Measurements from ENCODE around the gene GGTA1. TPM values are rescaled to one million over a fixed set of nuclear protein-coding genes. Genes with fewer than 3 reads are reported as not detected.

GGTA1 gene
- 1 to 10 TPM; 1.9 to 2.4 TPM for total RNA-seq

DNA sequence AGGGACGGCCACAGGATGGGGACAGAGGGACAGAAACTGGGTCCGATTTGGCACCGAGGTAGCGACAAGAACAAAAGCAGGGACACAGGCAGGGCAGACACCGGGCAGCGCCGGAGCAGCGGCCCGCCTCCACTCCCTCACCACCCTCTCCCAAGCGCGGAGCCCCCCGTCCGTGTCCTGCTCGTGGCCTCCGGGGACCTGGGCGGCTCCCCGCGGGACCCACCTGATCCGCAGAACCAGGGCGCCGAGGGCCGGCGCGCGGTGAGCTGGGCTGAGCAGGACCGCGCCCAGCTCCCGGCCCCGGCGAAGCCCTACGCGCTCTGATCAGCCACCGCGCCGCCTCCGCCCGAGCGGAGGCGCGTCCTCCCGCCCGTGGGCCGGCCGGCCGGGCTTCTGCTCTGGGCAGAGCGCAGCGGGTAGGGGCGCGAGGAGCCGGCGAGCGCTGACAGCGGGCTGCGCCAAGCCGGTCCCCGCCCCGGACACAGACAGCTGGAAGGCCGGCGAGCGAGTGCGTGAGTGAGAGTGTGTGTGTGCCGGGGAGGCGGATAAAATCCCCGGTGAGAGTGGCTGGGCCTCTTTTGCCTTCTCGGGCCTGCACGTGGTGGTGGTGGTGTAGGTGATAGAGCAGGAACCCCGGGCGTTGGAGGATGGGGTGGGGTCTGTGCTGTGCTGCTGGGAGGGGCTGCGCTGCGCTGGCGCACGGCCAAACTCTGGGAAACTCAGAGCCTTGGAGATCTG is at the start of gene GGTA1:
Gene GGTA1 (minus strand): TSS at position 418 of the 738 bp plus-strand sequence. CDS start 31,922 bp downstream, outside the sequence.
- Histone ChIP-seq H3K9me3 (no peaks in the 10 kb centered on the region), H3K36me3 (no peaks in the 10 kb centered on the region), H3K27me3 (replicated peaks; ENCODE audit: insufficient read depth) (no peaks in the 10 kb centered on the region), H3K27ac (peak within 1 kb of the TSS; percentile 60 to 68), H3K4me3 (peak within 1 kb of the TSS; percentile 40 to 46), H3K4me1 (replicated peaks) (peaks cover 10% of the 10 kb centered on the region)
- no peak for TF ChIP-seq POLR2AphosphoS5 (IDR thresholded peaks at IDR 0.05)
- no peak for TF ChIP-seq POLR2A (IDR thresholded peaks at IDR 0.05)
- TF ChIP-seq, protein P1, sequence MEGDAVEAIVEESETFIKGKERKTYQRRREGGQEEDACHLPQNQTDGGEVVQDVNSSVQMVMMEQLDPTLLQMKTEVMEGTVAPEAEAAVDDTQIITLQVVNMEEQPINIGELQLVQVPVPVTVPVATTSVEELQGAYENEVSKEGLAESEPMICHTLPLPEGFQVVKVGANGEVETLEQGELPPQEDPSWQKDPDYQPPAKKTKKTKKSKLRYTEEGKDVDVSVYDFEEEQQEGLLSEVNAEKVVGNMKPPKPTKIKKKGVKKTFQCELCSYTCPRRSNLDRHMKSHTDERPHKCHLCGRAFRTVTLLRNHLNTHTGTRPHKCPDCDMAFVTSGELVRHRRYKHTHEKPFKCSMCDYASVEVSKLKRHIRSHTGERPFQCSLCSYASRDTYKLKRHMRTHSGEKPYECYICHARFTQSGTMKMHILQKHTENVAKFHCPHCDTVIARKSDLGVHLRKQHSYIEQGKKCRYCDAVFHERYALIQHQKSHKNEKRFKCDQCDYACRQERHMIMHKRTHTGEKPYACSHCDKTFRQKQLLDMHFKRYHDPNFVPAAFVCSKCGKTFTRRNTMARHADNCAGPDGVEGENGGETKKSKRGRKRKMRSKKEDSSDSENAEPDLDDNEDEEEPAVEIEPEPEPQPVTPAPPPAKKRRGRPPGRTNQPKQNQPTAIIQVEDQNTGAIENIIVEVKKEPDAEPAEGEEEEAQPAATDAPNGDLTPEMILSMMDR (IDR thresholded peaks at IDR 0.05) = no peak
- under 1% methylated on average over 56 of the region's 72 CpGs for WGBS
- intact Hi-C loops (cut with DNase I) = no loop called here
- peak; percentile 34 for DNase-seq (ENCODE audit: low spot score)

DNA sequence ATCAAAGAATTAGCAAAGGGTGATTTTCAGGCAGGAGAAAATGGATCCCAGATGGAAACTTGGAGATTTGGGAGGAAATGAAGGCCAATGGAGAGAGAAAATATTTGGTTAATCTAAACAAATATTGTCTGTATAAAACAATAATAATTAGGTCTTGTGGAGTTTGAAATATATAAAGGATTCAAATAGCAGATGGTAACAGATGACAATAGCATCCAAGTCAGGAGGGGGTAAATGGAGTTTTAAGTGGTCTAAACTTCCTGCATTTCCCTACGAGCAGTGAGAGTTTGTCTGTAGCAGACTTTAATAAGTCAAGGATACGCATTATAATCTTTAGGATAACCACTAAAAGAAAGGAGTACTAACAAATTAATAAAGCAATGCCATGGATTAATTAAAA is 49.0 kb upstream of the GGTA1 start:
- WGBS = 89% methylated on average over 2 of the region's 2 CpGs
- TF ChIP-seq POLR2AphosphoS5 (IDR thresholded peaks at IDR 0.05) (no peak), POLR2A (IDR thresholded peaks at IDR 0.05) (no peak)
- TF ChIP-seq, protein P1 (IDR thresholded peaks at IDR 0.05) = no peak
- no peak for DNase-seq (ENCODE audit: low spot score)
- no peaks in the 10 kb centered on the region for H3K4me1 ChIP-seq (replicated peaks)
- intact Hi-C loops (cut with DNase I) = loop anchor here (5.0 kb wide), 1 partner anchor 139 kb away; no protein-coding TSS in a partner anchor
- H3K4me3 ChIP-seq = no peak overlapping the region
- no peak overlapping the region for H3K27ac ChIP-seq
- no peaks in the 10 kb centered on the region for H3K27me3 ChIP-seq (replicated peaks; ENCODE audit: insufficient read depth)
- H3K36me3 ChIP-seq = no peaks in the 10 kb centered on the region
- H3K9me3 ChIP-seq = no peaks in the 10 kb centered on the region

DNA sequence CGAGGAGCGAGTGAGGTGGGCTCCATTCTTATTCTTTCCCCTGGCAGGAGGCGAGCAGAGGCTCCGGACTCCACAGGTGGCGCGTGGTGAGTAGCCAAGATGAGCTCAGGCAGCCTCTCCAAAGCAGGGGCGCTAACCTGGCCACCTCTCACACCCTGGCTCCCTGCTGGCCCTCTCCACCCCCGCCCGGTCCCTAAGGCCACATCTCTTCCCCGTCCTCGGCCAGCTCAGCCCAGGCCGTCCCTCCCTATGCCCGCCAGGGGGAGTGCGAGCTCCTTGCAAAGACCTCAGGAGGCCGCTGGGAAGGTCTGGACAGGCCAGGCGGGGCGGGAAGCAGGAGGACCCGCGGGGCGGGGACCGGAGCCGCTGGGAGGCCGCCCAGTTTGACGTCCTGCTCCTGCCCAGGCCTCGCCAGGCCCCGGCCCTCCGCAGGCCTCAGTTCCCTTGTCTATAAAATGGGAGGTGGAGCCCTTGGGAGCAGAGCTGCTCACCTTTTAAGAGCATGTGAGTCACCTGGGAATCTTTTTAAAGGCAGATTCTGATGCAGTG is 46.3 kb upstream of the GGTA1 start:
- Histone ChIP-seq H3K27ac (peak overlapping the region in 1 of 2 donors; percentile 48), H3K36me3 (no peaks in the 10 kb centered on the region), H3K4me3 (peak overlapping the region in 1 of 2 donors; percentile 13), H3K27me3 (replicated peaks; ENCODE audit: insufficient read depth) (no peaks in the 10 kb centered on the region), H3K4me1 (replicated peaks) (no peaks in the 10 kb centered on the region), H3K9me3 (no peaks in the 10 kb centered on the region)
- intact Hi-C loops (cut with DNase I) = loop anchor here (2.0 to 5.0 kb wide), 2 partner anchors 141 to 447 kb away; no protein-coding TSS in a partner anchor
- TF ChIP-seq POLR2AphosphoS5 (IDR thresholded peaks at IDR 0.05) = peak; percentile 80
- no peak for TF ChIP-seq POLR2A (IDR thresholded peaks at IDR 0.05)
- TF ChIP-seq, protein P1 (IDR thresholded peaks at IDR 0.05) = peak; percentile 79 to 98 (median 94)
- WGBS = 1% methylated on average over 25 of the region's 27 CpGs
- DNase-seq (ENCODE audit: low spot score) = peak; percentile 95

DNA sequence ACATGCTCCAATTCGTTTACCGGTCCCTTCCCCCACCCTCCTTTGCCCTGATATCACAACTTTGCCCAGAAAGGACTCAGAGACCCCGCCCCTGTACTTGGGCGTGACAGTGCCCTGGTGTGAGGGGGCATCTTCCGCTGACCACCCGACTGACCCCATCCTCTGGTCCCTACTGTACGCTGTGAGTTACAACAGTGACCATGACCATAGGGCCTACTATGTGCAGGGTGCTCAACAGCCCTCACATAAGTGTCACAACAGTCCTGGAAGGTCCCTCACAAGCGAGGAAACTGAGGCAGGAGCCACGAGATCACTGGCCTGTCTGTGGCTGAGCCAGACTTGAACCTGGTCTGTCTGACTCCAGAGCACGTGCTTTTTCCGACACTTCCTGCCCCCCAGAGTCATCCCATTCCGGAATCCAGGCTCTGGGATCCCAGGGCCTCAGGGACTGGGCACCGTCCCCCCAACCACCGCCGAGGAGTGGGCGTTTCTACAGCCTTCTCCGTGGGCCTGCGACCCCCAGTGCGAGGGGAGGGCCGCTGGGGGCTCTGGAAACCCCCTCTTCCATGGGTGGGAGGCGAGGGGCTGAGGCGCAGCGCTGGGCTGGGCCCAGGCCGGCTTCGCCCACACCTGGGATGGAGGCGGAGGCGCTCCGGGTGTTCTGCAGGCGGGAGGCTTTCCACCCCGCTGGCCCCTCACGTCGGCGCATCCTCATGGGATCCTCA is 45.7 kb upstream of the GGTA1 start:
- 46% methylated on average over 27 of the region's 33 CpGs for whole genome bisulfite sequencing

More for the DNA sequence above, 45.7 kb upstream of the GGTA1 start:
- no peak for DNase-seq (ENCODE audit: low spot score)
- no peaks in the 10 kb centered on the region for H3K36me3 ChIP-seq
- intact Hi-C loops (cut with DNase I) = loop anchor here (5.0 kb wide), 1 partner anchor 142 kb away; no protein-coding TSS in a partner anchor
- no peak overlapping the region for H3K27ac ChIP-seq
- no peaks in the 10 kb centered on the region for H3K27me3 ChIP-seq (replicated peaks; ENCODE audit: insufficient read depth)
- H3K9me3 ChIP-seq = no peaks in the 10 kb centered on the region
- no peaks in the 10 kb centered on the region for H3K4me1 ChIP-seq (replicated peaks)
- H3K4me3 ChIP-seq = no peak overlapping the region
- no peak for TF ChIP-seq POLR2AphosphoS5 (IDR thresholded peaks at IDR 0.05)
- TF ChIP-seq, protein P1 (IDR thresholded peaks at IDR 0.05) = no peak
- no peak for TF ChIP-seq POLR2A (IDR thresholded peaks at IDR 0.05)

Data from prostate gland (tissue), 2 donors.